IMR-90 (cell line): ENCODE data around the gene CEP295NL. TPM values are rescaled to one million over a fixed set of nuclear protein-coding genes. Genes with fewer than 3 reads are reported as not detected.

Source experiments
- ATAC-seq: fragments of 200-7000 bp; cut with Tn5 transposase; 2 replicates; pipeline ENCODE4 v1.9.1; 2020; ENCODE audit warnings: low read depth, mild to moderate bottlenecking, moderate library complexity
- BruUV-seq: library from RNA; stranded (reverse); fragments of 400-500 nt; replicated peaks from 2 replicates; lab custom pipeline; 2021; lab: Mats Ljungman, UMichigan
- CTCF ChIA-PET: fragments of 300-600 bp; formaldehyde crosslinking; extraction: SDS; loops from one replicate; lab custom pipeline; 2021; ENCODE audit warnings: antibody characterized with exemption; lab: Yijun Ruan, JAX
- POLR2A ChIA-PET: fragments of 300-600 bp; sonication (Branson Sonifier 250); formaldehyde crosslinking; loops from one replicate; lab custom pipeline; 2022; ENCODE audit warnings: antibody characterized with exemption; ENCODE audit not compliant: unreplicated experiment; lab: Charles Lee
- DNase-seq: peaks from one replicate; pipeline ENCODE4 v3.0.0; 2013
- H2AFZ ChIP-seq: replicated peaks from 2 replicates; pipeline ENCODE3; 2013; ENCODE audit warnings: low read length, mild to moderate bottlenecking; ENCODE audit not compliant: poor library complexity
- H2AK5ac ChIP-seq: 2 replicates; pipeline ENCODE4 v1.6.1; 2013; ENCODE audit warnings: low read depth, low read length, inconsistent platforms
- H2AK9ac ChIP-seq: replicated peaks from 2 replicates; pipeline ENCODE3; 2013; ENCODE audit warnings: mild to moderate bottlenecking, low read depth, low read length, moderate library complexity; ENCODE audit not compliant: poor library complexity
- H2BK120ac ChIP-seq: 2 replicates; pipeline ENCODE4 v1.6.1; 2013; ENCODE audit warnings: low read depth, low read length, inconsistent platforms
- H2BK15ac ChIP-seq: 3 replicates; pipeline ENCODE4 v1.6.1; 2013; ENCODE audit warnings: low read depth, low read length, inconsistent platforms
- H2BK20ac ChIP-seq: 2 replicates; pipeline ENCODE4 v1.6.1; 2013; ENCODE audit warnings: low read depth, mild to moderate bottlenecking, inconsistent platforms, low read length, moderate library complexity
- H2BK5ac ChIP-seq: 2 replicates; pipeline ENCODE4 v1.6.1; 2013; ENCODE audit warnings: mild to moderate bottlenecking, low read depth, low read length, inconsistent platforms; ENCODE audit not compliant: poor library complexity, severe bottlenecking
- H3K14ac ChIP-seq: replicated peaks from 2 replicates; pipeline ENCODE4 v1.6.1; 2013; ENCODE audit warnings: low read depth, low read length, inconsistent platforms
- H3K18ac ChIP-seq: 2 replicates; pipeline ENCODE4 v1.6.1; 2013; ENCODE audit warnings: low read depth, low read length, control low read depth
- H3K23ac ChIP-seq: 2 replicates; pipeline ENCODE4 v1.6.1; 2013; ENCODE audit warnings: low read depth, low read length, inconsistent platforms
- H3K27ac ChIP-seq: 2 replicates; pipeline ENCODE4 v1.5.1; 2013; ENCODE audit warnings: mild to moderate bottlenecking, control low read depth, low read length; ENCODE audit not compliant: insufficient read depth
- H3K27me3 ChIP-seq: 2 replicates; pipeline ENCODE4 v1.6.1; 2013; ENCODE audit warnings: low read length; ENCODE audit not compliant: control insufficient read depth, insufficient read depth
- H3K36me3 ChIP-seq: 2 replicates; pipeline ENCODE4 v1.6.1; 2013; ENCODE audit warnings: low read length, mixed read lengths; ENCODE audit not compliant: control insufficient read depth, insufficient read depth
- H3K4ac ChIP-seq: 2 replicates; pipeline ENCODE4 v1.6.1; 2013; ENCODE audit warnings: low read depth, low read length, inconsistent platforms
- H3K4me1 ChIP-seq: 2 replicates; pipeline ENCODE4 v1.6.1; 2013; ENCODE audit warnings: low read length, mixed read lengths; ENCODE audit not compliant: control insufficient read depth, insufficient read depth
- H3K4me2 ChIP-seq: 2 replicates; pipeline ENCODE4 v1.6.1; 2013; ENCODE audit warnings: low read depth, mild to moderate bottlenecking, control low read depth, low read length, moderate library complexity
- H3K4me3 ChIP-seq: 2 replicates; pipeline ENCODE4 v1.5.1; 2013; ENCODE audit warnings: low read depth, mild to moderate bottlenecking, control low read depth, low read length, moderate library complexity; ENCODE audit not compliant: insufficient read depth
- H3K56ac ChIP-seq: 2 replicates; pipeline ENCODE4 v1.6.1; 2013; ENCODE audit warnings: low read length, inconsistent platforms; ENCODE audit not compliant: insufficient read depth; ENCODE audit errors: extremely low read depth
- H3K79me1 ChIP-seq, 2 experiments: 2 replicates each; pipeline ENCODE4 v1.6.1; 2013; ENCODE audit warnings: low read length in 2 of 2, inconsistent platforms in 1 of 2, low read depth in 1 of 2
- H3K9ac ChIP-seq: 2 replicates; pipeline ENCODE4 v1.6.1; 2013; ENCODE audit warnings: low read depth, low read length, control low read depth
- H3K9me1 ChIP-seq: 2 replicates; pipeline ENCODE4 v1.6.1; 2013; ENCODE audit warnings: low read length, inconsistent platforms; ENCODE audit not compliant: insufficient read depth
- H3K9me3 ChIP-seq: 2 replicates; pipeline ENCODE4 v1.6.1; 2013; ENCODE audit warnings: low read length; ENCODE audit not compliant: control insufficient read depth, insufficient read depth
- H4K20me1 ChIP-seq: 2 replicates; pipeline ENCODE4 v1.6.1; 2013; ENCODE audit warnings: low read length, inconsistent platforms; ENCODE audit not compliant: insufficient read depth
- H4K5ac ChIP-seq: 2 replicates; pipeline ENCODE4 v1.6.1; 2013; ENCODE audit warnings: mild to moderate bottlenecking, low read depth, low read length, control low read depth
- H4K8ac ChIP-seq, 2 experiments: 2 replicates each; pipeline ENCODE4 v1.6.1; 2013; ENCODE audit warnings: low read depth in 2 of 2, low read length in 2 of 2, control low read depth in 1 of 2, inconsistent platforms in 1 of 2
- H4K91ac ChIP-seq: 2 replicates; pipeline ENCODE4 v1.6.1; 2013; ENCODE audit warnings: low read depth, low read length, inconsistent platforms; ENCODE audit not compliant: insufficient read depth
- BHLHE40 ChIP-seq: fragments of 150-350 bp; IDR thresholded peaks from 2 replicates; pipeline ENCODE4 v1.6.1; 2016; ENCODE audit warnings: mild to moderate bottlenecking, low read depth, low read length
- CEBPB ChIP-seq: IDR thresholded peaks from 2 replicates; pipeline ENCODE4 v1.6.1; 2012; ENCODE audit warnings: low read depth, low read length, improper control_type of control experiment
- CHD1 ChIP-seq: IDR thresholded peaks from 2 replicates; pipeline ENCODE4 v1.6.1; 2012; ENCODE audit warnings: low read depth, low read length, improper control_type of control experiment
- CTCF ChIP-seq: conservative IDR thresholded peaks from 2 replicates; pipeline ENCODE4 v1.5.1; 2012; ENCODE audit warnings: mild to moderate bottlenecking, low read depth, low read length, improper control_type of control experiment
- ELK1 ChIP-seq: fragments of 150-350 bp; IDR thresholded peaks from 2 replicates; pipeline ENCODE4 v1.6.1; 2016; ENCODE audit warnings: low read depth, mild to moderate bottlenecking, low read length, moderate library complexity, borderline replicate concordance
- FOS ChIP-seq: fragments of 150-350 bp; IDR thresholded peaks from 2 replicates; pipeline ENCODE4 v1.6.1; 2016; ENCODE audit warnings: low read depth, low read length
- MAFK ChIP-seq: IDR thresholded peaks from 2 replicates; pipeline ENCODE4 v1.6.1; 2012; ENCODE audit warnings: low read depth, low read length, improper control_type of control experiment
- MAZ ChIP-seq: IDR thresholded peaks from 2 replicates; pipeline ENCODE4 v1.6.1; 2012; ENCODE audit warnings: low read depth, mild to moderate bottlenecking, low read length, improper control_type of control experiment, moderate library complexity, borderline replicate concordance
- MXI1 ChIP-seq: IDR thresholded peaks from 2 replicates; pipeline ENCODE4 v1.6.1; 2012; ENCODE audit warnings: low read depth, mild to moderate bottlenecking, low read length, moderate library complexity, borderline replicate concordance
- NFE2L2 ChIP-seq: fragments of 150-350 bp; IDR thresholded peaks from 2 replicates; pipeline ENCODE4 v1.6.1; 2016; ENCODE audit warnings: low read depth, mild to moderate bottlenecking, low read length
- POLR2A ChIP-seq: IDR thresholded peaks from 2 replicates; pipeline ENCODE4 v1.6.1; 2012; ENCODE audit warnings: mild to moderate bottlenecking, low read depth, low read length
- RAD21 ChIP-seq: IDR thresholded peaks from 2 replicates; pipeline ENCODE4 v1.6.1; 2012; ENCODE audit warnings: low read length, improper control_type of control experiment
- RCOR1 ChIP-seq: IDR thresholded peaks from 2 replicates; pipeline ENCODE4 v1.6.1; 2012; ENCODE audit warnings: mild to moderate bottlenecking, low read length, improper control_type of control experiment; ENCODE audit not compliant: insufficient replicate concordance
- RFX5 ChIP-seq: IDR thresholded peaks from 2 replicates; pipeline ENCODE4 v1.8.0; 2012; ENCODE audit warnings: low read depth, mild to moderate bottlenecking, low read length, moderate library complexity
- SMC3 ChIP-seq: fragments of 150-350 bp; IDR thresholded peaks from 2 replicates; pipeline ENCODE4 v1.6.1; 2016; ENCODE audit warnings: low read depth, mild to moderate bottlenecking, antibody characterized with exemption, low read length, moderate library complexity
- USF2 ChIP-seq: fragments of 150-350 bp; IDR thresholded peaks from 2 replicates; pipeline ENCODE4 v1.6.1; 2017; ENCODE audit warnings: mild to moderate bottlenecking, antibody characterized with exemption, low read length, low read depth
- WGBS, 2 experiments: methylation state at CpG; one replicate each; pipeline versions ENCODE4 v1.1.5 to v1.1.7; 2013; ENCODE audit warnings: missing lambda C conversion rate in 2 of 2; ENCODE audit not compliant: insufficient read length in 1 of 2; ENCODE audit errors: extremely low coverage in 2 of 2; 5-methylcytosine and 5-hydroxymethylcytosine counted together
- dilution Hi-C: fragments of 300-500 bp; cut with HindIII; formaldehyde crosslinking; loops from one replicate; pipeline ENCODE4 v1.14.3; 2018; ENCODE audit warnings: low sequenced_read_pairs; ENCODE audit not compliant: unreplicated experiment
- in situ Hi-C: fragments of 300-500 bp; cut with MboI; formaldehyde crosslinking; loops from 3 replicates; pipeline ENCODE4 v1.14.3; 2019; ENCODE audit warnings: low sequenced_read_pairs, inconsistent platforms, mixed read lengths
- intact Hi-C: fragments of 100-400 bp; cut with micrococcal nuclease; formaldehyde crosslinking; loops from 2 replicates; pipeline ENCODE4 v1.10.0; 2022
- polyA plus RNA-seq, 3 experiments: library from polyadenylated mRNA; depleted of rRNA; stranded (reverse); fragments of >200 nt; gene quantifications; 2 replicates each; pipeline ENCODE4 v1.2.3, GENCODE V29; 2012; ENCODE audit warnings: low replicate concordance in 1 of 3
- total RNA-seq: library from RNA; depleted of rRNA; stranded (reverse); fragments of >200 nt; gene quantifications from 2 replicates; pipeline ENCODE4 v1.2.3, GENCODE V29; 2012

The CEP295NL gene
- total and polyA plus RNA-seq, 2 of the 4 experiments (the other 2 are of a cell fraction), result 0.31 to 0.72 TPM

GRCh38 chr17:78944026-78944425, 41.0 kb upstream of the CEP295NL start:
- no peak overlapping the region for H2AFZ ChIP-seq
- H3K18ac ChIP-seq, result no peak overlapping the region
- intact Hi-C loops, result no loop called here
- no peak for TF ChIP-seq MAFK
- TF ChIP-seq RCOR1, result no peak
- TF ChIP-seq CEBPB, result no peak
- no peak for TF ChIP-seq NFE2L2
- TF ChIP-seq RAD21, result no peak
- TF ChIP-seq MAZ, result no peak
- TF ChIP-seq CTCF, result no peak
- TF ChIP-seq USF2, result no peak
- no peak for TF ChIP-seq POLR2A
- no peak for TF ChIP-seq ELK1
- TF ChIP-seq RFX5, result no peak
- TF ChIP-seq BHLHE40, result no peak
- TF ChIP-seq CHD1, result no peak
- no peak for TF ChIP-seq MXI1
- TF ChIP-seq FOS, result no peak
- TF ChIP-seq SMC3, result no peak
- BruUV-seq, result no TSS peak
- H2BK120ac ChIP-seq, result no peak overlapping the region
- dilution Hi-C loops, result no loop called here
- H3K14ac ChIP-seq, result no peak overlapping the region
- no peaks in the 10 kb centered on the region for H3K9me3 ChIP-seq
- DNase-seq, result no peak
- no peak overlapping the region for H3K4me3 ChIP-seq
- H3K9me1 ChIP-seq, result peaks cover 3% of the 10 kb centered on the region; the same call in 1 of the 2 replicates
- H2AK5ac ChIP-seq, result no peak overlapping the region
- H3K4ac ChIP-seq, result no peak overlapping the region
- no peak overlapping the region for H3K23ac ChIP-seq
- H4K5ac ChIP-seq, result no peak overlapping the region
- WGBS, 2 experiments, result 100% methylated on average over 1 of the region's 7 CpGs; no CpG with 5 or more reads in 1 of the 2 experiments
- no peak overlapping the region for H3K27ac ChIP-seq
- H2BK15ac ChIP-seq, result no peak overlapping the region
- no peak overlapping the region for H3K9ac ChIP-seq
- ChIA-PET POLR2A (no interaction called here), CTCF (no interaction called here)
- no peaks in the 10 kb centered on the region for H4K20me1 ChIP-seq
- no peaks in the 10 kb centered on the region for H3K79me1 ChIP-seq
- H2AK9ac ChIP-seq, result no peak overlapping the region
- H4K8ac ChIP-seq, result no peak overlapping the region
- no peaks in the 10 kb centered on the region for H3K36me3 ChIP-seq
- no peak for ATAC-seq
- no peak overlapping the region for H4K91ac ChIP-seq
- in situ Hi-C loops, result no loop called here
- no peak overlapping the region for H2BK20ac ChIP-seq
- H3K27me3 ChIP-seq, result no peaks in the 10 kb centered on the region; the same call in 1 of the 2 replicates
- H3K56ac ChIP-seq, result no peak overlapping the region
- H3K4me1 ChIP-seq, result peaks cover 11% of the 10 kb centered on the region
- H2BK5ac ChIP-seq, result no peak overlapping the region
- H3K4me2 ChIP-seq, result no peak overlapping the region
